Fibroblast of villous mesenchyme (primary cell): ENCODE data around the gene ACSL3. TPM values are rescaled to one million over a fixed set of nuclear protein-coding genes. Genes with fewer than 3 reads are reported as not detected.
"Not testable (repeated sequence)": the region's sequence is repeated elsewhere in the genome, so short reads cannot be mapped to it uniquely, and the experiment has no call there.

Experiments
- DNase-seq: peaks from one replicate; pipeline ENCODE4 v3.0.0-alpha.2; 2010; ENCODE audit warnings: low read depth
- H3K4me3 ChIP-seq: 2 replicates; pipeline ENCODE4 v1.5.1; 2011; ENCODE audit warnings: low read depth, mild to moderate bottlenecking, low read length
- total RNA-seq: library from RNA; depleted of rRNA; stranded (reverse); fragments of >200 nt; gene quantifications from 2 replicates; pipeline ENCODE4 v1.2.3, GENCODE V29; 2012
- TF ChIP-seq, protein P1 (sequence below): IDR thresholded peaks from 2 replicates; pipeline ENCODE4 v1.5.1; 2012; ENCODE audit warnings: low read depth, mild to moderate bottlenecking, low read length; ENCODE audit not compliant: insufficient read depth

Gene ACSL3
- total RNA-seq, 1 donor = 207 TPM

DNA sequence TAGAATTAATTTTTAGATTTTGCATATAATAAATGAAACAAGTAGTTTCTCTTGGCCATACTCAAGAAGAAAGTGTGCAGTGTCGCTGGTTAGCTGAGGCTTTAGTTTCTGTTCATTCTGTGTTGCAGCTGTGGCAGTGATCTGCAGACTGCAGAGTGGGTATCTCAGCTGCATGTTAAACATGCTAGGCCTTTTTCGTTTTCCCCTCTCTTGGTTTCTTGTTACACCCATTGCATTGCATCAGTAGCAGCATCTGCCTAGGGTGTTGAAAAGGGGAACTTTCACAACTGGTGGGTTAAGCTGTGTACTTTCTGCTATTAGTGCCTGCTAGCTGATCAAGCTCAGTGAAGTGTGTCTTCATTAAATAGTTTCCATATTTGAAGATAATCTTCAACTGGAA lies 51.3 kb downstream of the ACSL3 start:
- DNase-seq = peak; percentile 90
- H3K4me3 ChIP-seq = no peak overlapping the region
- TF ChIP-seq, protein P1, sequence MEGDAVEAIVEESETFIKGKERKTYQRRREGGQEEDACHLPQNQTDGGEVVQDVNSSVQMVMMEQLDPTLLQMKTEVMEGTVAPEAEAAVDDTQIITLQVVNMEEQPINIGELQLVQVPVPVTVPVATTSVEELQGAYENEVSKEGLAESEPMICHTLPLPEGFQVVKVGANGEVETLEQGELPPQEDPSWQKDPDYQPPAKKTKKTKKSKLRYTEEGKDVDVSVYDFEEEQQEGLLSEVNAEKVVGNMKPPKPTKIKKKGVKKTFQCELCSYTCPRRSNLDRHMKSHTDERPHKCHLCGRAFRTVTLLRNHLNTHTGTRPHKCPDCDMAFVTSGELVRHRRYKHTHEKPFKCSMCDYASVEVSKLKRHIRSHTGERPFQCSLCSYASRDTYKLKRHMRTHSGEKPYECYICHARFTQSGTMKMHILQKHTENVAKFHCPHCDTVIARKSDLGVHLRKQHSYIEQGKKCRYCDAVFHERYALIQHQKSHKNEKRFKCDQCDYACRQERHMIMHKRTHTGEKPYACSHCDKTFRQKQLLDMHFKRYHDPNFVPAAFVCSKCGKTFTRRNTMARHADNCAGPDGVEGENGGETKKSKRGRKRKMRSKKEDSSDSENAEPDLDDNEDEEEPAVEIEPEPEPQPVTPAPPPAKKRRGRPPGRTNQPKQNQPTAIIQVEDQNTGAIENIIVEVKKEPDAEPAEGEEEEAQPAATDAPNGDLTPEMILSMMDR = no peak

DNA sequence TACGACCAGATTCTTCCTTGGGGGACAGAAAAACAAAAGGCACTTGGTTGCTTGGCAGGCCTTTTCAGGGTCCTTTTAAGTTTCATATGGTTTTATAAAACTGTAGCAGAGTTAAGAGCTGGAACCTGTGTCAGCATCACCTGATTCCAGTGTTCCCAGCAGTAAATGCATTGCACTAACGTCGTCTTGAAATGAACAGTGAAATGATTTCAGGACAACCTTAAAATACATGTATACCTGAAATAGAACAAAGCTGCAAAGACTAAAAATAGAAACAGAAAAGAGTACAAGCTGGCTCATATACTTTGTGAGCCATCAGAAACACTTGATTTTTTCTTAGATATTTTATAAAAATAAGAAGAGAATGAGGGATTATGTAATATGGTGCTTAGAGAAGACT lies 51.9 kb downstream of the ACSL3 start:
- no peak for DNase-seq
- no peak overlapping the region for H3K4me3 ChIP-seq
- TF ChIP-seq, protein P1 = no peak

DNA sequence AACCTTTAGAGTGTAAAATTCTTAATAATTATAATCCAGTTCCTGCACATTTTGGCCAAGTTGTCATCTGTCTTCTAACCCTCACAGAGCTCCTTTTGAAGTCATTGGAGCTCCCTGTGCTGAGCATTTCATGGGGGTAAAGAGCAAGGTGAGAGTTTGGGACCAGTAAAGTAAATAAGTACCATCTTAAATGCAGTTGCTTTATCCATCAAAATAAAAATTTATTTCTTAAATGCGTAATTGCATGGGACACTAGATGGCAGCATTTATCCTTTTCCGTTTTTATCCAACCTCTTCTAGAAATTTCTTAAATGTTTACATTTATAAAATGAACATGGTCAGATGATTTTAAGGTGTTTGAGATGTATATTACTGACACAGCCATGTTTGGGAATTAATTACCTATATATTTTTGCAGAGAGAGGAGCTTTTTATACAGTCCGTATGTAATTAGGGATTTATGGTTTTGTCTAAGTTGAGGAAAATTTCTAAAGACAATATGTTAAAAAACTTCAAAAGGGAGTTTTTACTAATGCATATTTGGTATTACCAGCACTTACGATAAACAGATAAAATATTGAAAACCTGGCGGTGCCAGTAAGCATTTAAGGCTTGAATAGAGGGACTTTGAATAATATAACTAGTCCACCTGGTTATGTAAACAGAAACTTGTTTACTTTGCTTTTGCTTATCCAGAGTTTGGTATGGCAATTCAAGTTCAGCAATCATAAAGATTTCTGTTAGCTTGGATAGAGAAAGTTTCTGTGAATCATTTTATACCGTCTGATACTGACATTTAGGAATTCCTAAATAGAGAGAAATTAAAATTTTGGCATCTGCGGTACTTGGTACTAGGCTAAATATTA lies 54.5 kb downstream of the ACSL3 start:
- no peak overlapping the region for H3K4me3 ChIP-seq
- DNase-seq = peak; percentile 42
- TF ChIP-seq, protein P1 = peak; percentile 48

DNA sequence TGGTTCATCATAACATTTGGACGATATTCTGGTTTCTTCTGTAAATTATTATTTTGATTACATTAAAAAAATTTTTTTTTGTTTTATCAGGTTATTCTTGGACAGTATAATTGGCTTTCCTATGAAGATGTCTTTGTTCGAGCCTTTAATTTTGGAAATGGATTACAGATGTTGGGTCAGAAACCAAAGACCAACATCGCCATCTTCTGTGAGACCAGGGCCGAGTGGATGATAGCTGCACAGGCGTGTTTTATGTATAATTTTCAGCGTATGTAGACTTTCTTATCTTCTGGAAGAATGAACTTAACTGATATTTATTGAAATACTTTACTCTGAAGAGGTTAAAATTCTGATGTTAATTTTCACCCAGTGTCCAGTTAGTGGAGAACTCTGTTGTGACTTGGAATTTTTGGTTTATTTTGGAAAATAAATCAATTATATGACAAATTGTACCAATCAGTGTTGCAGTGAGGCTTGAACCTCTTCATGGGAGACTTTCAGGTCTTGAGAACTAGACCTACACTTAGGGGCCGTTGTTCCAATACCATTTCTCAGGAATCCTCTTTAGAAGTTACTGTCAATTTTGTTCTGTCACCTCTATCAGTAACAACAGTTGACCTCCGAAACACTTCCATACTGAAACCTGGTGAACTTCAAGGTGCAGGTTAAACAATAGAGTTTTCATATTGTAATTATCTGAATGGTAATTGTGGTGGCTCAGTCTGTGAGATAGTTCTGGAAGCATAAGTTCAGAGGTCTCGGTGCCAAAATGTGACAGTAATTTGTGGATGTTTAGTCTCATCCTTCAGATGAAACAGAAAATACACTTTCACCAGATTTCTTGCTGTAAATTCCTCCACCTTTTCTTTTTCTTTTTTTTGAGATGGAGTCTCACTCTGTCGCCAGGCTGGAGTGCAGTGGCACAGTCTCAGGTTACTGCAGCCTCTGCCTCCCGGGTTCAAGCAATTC lies 55.7 kb downstream of the ACSL3 start:
- no peak for DNase-seq
- TF ChIP-seq, protein P1 = no peak
- no peak overlapping the region for H3K4me3 ChIP-seq

DNA sequence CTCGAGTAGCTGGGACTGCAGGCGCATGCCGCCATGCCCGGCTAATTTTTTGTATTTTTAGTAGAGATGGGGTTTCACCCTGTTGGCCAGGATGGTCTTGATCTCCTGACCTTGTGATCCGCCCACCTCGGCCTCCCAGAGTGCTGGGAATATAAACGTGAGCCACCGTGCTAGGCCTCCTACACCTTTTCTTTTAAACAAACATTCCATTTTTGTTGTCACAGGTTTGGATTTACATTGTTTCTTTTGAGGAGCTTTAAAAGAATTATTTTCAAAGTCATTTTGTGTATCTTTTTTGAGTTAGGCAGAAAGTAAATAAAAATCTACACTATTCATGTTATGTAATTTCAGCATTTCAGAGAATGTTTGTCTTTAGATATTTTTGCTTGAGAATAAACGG lies 56.4 kb downstream of the ACSL3 start:
- DNase-seq, H3K4me3 ChIP-seq: not testable (repeated sequence)

DNA sequence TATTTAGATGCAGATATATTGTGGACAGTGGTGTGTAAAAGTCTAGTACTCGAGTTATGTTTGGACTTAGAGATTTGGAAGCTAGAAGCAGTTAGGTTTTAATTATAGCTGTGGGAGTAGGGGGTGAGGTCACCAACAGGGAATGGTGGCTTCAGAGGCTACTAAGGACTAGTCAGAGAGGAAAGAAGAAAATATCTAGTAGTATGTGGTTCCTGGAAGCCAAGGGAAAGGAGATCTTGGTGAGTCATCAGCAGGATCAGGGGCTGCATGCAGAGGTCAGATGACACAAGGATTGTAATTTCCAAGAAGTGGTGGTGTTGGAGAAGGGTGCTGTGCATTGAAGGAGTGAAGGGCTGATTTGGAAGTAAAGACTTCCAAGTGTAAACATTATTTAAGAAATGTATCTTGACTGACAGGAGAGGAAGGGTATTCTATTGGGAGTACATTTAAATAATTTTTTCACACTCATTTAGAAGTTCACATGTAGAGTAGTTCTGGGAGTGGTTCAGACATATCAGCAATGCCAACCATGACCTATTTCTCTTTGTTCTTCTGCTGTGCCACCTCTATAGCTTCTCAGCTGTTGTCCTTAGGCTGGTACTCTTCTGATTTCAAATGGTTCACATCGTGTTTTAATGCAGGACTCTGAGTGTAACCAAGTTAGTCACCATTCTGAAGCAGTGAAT lies 59.1 kb downstream of the ACSL3 start:
- peak; percentile 87 for DNase-seq
- TF ChIP-seq, protein P1 = no peak
- no peak overlapping the region for H3K4me3 ChIP-seq
